ENCODE results near the gene ZIC4. TPM values are rescaled to one million over a fixed set of nuclear protein-coding genes. Genes with fewer than 3 reads are reported as not detected.

Gene ZIC4
- polyA plus RNA-seq, 1 of the 3 experiments (the other 2 are of a cell fraction): 1.3 TPM

DNA sequence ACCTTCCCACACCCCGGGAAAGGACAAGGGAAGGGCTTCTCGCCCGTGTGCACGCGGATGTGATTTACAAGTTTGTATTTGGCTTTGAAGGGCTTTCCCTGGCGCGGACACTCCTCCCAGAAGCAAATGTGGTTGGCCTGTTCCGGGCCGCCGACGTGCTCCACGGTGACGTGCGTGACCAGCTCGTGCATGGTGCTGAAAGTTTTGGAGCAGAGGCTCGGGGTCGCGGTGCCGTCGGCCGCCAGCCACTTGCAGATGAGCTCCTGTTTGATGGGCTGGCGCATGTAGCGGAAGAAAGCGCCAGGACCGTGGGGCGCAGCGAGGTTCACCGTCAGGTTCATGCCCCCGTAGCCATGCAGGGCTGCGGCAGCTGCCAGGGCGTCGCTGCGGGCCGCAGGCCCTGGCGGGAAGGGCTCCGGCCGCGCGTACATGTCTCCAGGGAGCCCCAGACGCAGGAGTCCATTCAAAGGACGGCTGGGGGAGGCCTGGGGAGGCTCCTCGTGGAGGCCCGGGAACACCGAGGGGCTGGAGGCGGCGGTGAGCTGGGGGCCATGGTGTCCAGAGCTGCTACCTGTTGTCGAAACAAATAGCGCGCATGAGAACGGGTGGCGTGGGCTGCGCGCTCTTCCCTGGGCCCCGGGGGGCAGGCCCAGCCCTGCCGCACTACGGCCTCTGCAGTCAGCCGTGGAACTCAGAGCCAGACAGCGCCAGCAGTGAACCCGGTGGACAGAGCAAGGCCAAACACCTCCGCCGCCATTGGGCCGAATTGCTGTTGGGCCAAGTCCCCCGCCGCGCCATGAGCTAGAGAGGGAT, 10.2 kb downstream of the ZIC4 start:
- CTCF ChIA-PET: no interaction called here
- peaks cover 29% of the 10 kb centered on the region; the same call in 1 of the 2 replicates for H3K27me3 ChIP-seq (ENCODE audit: insufficient read depth)
- no peaks in the 10 kb centered on the region for H3F3A ChIP-seq (replicated peaks; ENCODE audit: insufficient read depth)

GRCh38 chr3:147394884-147395225, 11.5 kb downstream of the ZIC4 start:
- Histone ChIP-seq H3K4me3 (ENCODE audit: low read depth in 2 of 2, low read length in 1 of 2) (peak overlapping the region; percentile 62 to 69), H3K79me2 (ENCODE audit: insufficient read depth) (peaks cover 31% of the 10 kb centered on the region; the same call in 1 of the 2 replicates), H3K4me2 (peak overlapping the region; percentile 88), H3K9me2 (no peaks in the 10 kb centered on the region), H3F3A (replicated peaks; ENCODE audit: insufficient read depth) (no peaks in the 10 kb centered on the region), H3K4me1 (ENCODE audit: control insufficient read depth in 1 of 2, insufficient read depth in 2 of 2, low read depth in 1 of 2, low read length in 1 of 2) (peaks cover 0 to 2% of the 10 kb centered on the region in 2 experiments; a peak in 1 of 4 replicates), H3K9me3 (no peaks in the 10 kb centered on the region), H3K27ac (ENCODE audit: low read depth in 2 of 2, low read length in 1 of 2) (peak overlapping the region in 1 of 2 experiments; percentile 71; a peak in 1 of 4 replicates), H2AFZ (ENCODE audit: low read depth) (no peak overlapping the region), H4K20me1 (ENCODE audit: insufficient read depth) (no peaks in the 10 kb centered on the region), H3K36me3 (replicated peaks in 1 of 2; ENCODE audit: control insufficient read depth in 1 of 2, insufficient read depth in 2 of 2, low read length in 1 of 2) (no peaks in the 10 kb centered on the region), H3K9ac (no peak overlapping the region), H3K27me3 (ENCODE audit: insufficient read depth) (peaks cover 32% of the 10 kb centered on the region; the same call in 1 of the 2 replicates)
- CTCF ChIA-PET: interaction anchor here (1.4 kb wide), 1 partner anchor 222 kb away, joined by 5 read pairs; no protein-coding TSS in a partner anchor
- no peak for TF ChIP-seq POLR2AphosphoS5 (IDR thresholded peaks at IDR 0.05; ENCODE audit: low read depth, low read length)
- no peak for DNase-seq
- POLR2A ChIA-PET: interaction anchor here (0.6 to 2.1 kb wide), 3 partner anchors 16 to 698 kb away, joined by 3 to 6 read pairs (median 3); no protein-coding TSS in a partner anchor
- WGBS (ENCODE audit: low lambda C conversion rate): 60% methylated on average over 5 of the region's 5 CpGs

More for the DNA sequence above, 10.2 kb downstream of the ZIC4 start:
- POLR2A ChIA-PET: interaction anchor here (0.6 kb wide), 1 partner anchor 1483 kb away, joined by 3 read pairs; no protein-coding TSS in a partner anchor
- Histone ChIP-seq H3K4me3 (ENCODE audit: low read depth in 2 of 2, low read length in 1 of 2) (no peak overlapping the region), H4K20me1 (ENCODE audit: insufficient read depth) (no peaks in the 10 kb centered on the region), H3K9me2 (no peaks in the 10 kb centered on the region), H3K79me2 (ENCODE audit: insufficient read depth) (peaks cover 31% of the 10 kb centered on the region; the same call in 1 of the 2 replicates), H2AFZ (ENCODE audit: low read depth) (no peak overlapping the region), H3K9ac (no peak overlapping the region), H3K9me3 (no peaks in the 10 kb centered on the region), H3K36me3 (replicated peaks in 1 of 2; ENCODE audit: control insufficient read depth in 1 of 2, insufficient read depth in 2 of 2, low read length in 1 of 2) (no peaks in the 10 kb centered on the region), H3K27ac (ENCODE audit: low read depth in 2 of 2, low read length in 1 of 2) (no peak overlapping the region), H3K4me2 (no peak overlapping the region), H3K4me1 (ENCODE audit: control insufficient read depth in 1 of 2, insufficient read depth in 2 of 2, low read depth in 1 of 2, low read length in 1 of 2) (peaks cover 0 to 2% of the 10 kb centered on the region in 2 experiments; a peak in 1 of 4 replicates)
- TF ChIP-seq POLR2AphosphoS5 (IDR thresholded peaks at IDR 0.05; ENCODE audit: low read depth, low read length) (no peak), ELF1 (IDR thresholded peaks at IDR 0.05) (no peak), MEF2A (IDR thresholded peaks at IDR 0.05; ENCODE audit: borderline replicate concordance, low read depth) (no peak), FOXJ3 (CRISPR knock-in tag; IDR thresholded peaks at IDR 0.05) (no peak), TEAD4 (IDR thresholded peaks at IDR 0.05; ENCODE audit: borderline replicate concordance, insufficient read depth) (no peak)
- TF ChIP-seq, protein P1, sequence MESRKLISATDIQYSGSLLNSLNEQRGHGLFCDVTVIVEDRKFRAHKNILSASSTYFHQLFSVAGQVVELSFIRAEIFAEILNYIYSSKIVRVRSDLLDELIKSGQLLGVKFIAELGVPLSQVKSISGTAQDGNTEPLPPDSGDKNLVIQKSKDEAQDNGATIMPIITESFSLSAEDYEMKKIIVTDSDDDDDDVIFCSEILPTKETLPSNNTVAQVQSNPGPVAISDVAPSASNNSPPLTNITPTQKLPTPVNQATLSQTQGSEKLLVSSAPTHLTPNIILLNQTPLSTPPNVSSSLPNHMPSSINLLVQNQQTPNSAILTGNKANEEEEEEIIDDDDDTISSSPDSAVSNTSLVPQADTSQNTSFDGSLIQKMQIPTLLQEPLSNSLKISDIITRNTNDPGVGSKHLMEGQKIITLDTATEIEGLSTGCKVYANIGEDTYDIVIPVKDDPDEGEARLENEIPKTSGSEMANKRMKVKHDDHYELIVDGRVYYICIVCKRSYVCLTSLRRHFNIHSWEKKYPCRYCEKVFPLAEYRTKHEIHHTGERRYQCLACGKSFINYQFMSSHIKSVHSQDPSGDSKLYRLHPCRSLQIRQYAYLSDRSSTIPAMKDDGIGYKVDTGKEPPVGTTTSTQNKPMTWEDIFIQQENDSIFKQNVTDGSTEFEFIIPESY (IDR thresholded peaks at IDR 0.05; ENCODE audit: borderline replicate concordance, low read depth): no peak
- DNase-seq: no peak
- WGBS (ENCODE audit: low lambda C conversion rate): 75% methylated on average over 31 of the region's 65 CpGs
